ENCODE data around the gene SLITRK4.

Gene SLITRK4

GRCh38 chrX:143634309-143634662, 1.6 kb downstream of the SLITRK4 start:
- Histone ChIP-seq H2AFZ (ENCODE audit: low read length, unreplicated experiment) (no peak overlapping the region), H3K4me1 (ENCODE audit: control insufficient read depth, insufficient read depth, low read length, unreplicated experiment) (no peaks in the 10 kb centered on the region), H3K27me3 (ENCODE audit: insufficient read depth, low read length) (peaks cover 26% of the 10 kb centered on the region), H3K79me2 (ENCODE audit: control insufficient read depth, insufficient read depth, low read length, unreplicated experiment) (no peaks in the 10 kb centered on the region), H3K27ac (ENCODE audit: low read depth, low read length) (no peak overlapping the region), H3K4me3 (ENCODE audit: low read depth, low read length) (0 out of 2 replicates have a peak overlapping the region, but pooled peaks have one; percentile 16), H3K36me3 (ENCODE audit: insufficient read depth, low read length) (no peaks in the 10 kb centered on the region)

- Histone ChIP-seq H3K79me2 (ENCODE audit: control insufficient read depth, insufficient read depth, low read length, unreplicated experiment) (no peaks in the 10 kb centered on the region), H3K27ac (ENCODE audit: low read depth, low read length) (no peak overlapping the region), H2AFZ (ENCODE audit: low read length, unreplicated experiment) (no peak overlapping the region), H3K4me1 (ENCODE audit: control insufficient read depth, insufficient read depth, low read length, unreplicated experiment) (no peaks in the 10 kb centered on the region), H3K27me3 (ENCODE audit: insufficient read depth, low read length) (peaks cover 26% of the 10 kb centered on the region), H3K4me3 (ENCODE audit: low read depth, low read length) (0 out of 2 replicates have a peak overlapping the region, but pooled peaks have one; percentile 16), H3K36me3 (ENCODE audit: insufficient read depth, low read length) (no peaks in the 10 kb centered on the region)
Measured at GRCh38 chrX:143633461-143634308, 2.2 kb downstream of the SLITRK4 start.

- Histone ChIP-seq H3K4me3 (ENCODE audit: low read depth, low read length) (no peak overlapping the region), H3K36me3 (ENCODE audit: insufficient read depth, low read length) (no peaks in the 10 kb centered on the region)
Measured at GRCh38 chrX:143632625-143633410, 3.1 kb downstream of the SLITRK4 start.

GRCh38 chrX:143623657-143624056, 12.2 kb downstream of the SLITRK4 start:
- no peaks in the 10 kb centered on the region for H3K36me3 ChIP-seq (ENCODE audit: insufficient read depth, low read length)
- no peaks in the 10 kb centered on the region for H3K79me2 ChIP-seq (ENCODE audit: control insufficient read depth, insufficient read depth, low read length, unreplicated experiment)
- no peak overlapping the region for H3K27ac ChIP-seq (ENCODE audit: low read depth, low read length)
- no peaks in the 10 kb centered on the region for H3K4me1 ChIP-seq (ENCODE audit: control insufficient read depth, insufficient read depth, low read length, unreplicated experiment)
- no peaks in the 10 kb centered on the region for H3K27me3 ChIP-seq (ENCODE audit: insufficient read depth, low read length)
- H2AFZ ChIP-seq (ENCODE audit: low read length, unreplicated experiment), result no peak overlapping the region
- H3K4me3 ChIP-seq (ENCODE audit: low read depth, low read length), result no peak overlapping the region

More at GRCh38 chrX:143632625-143633410, 3.1 kb downstream of the SLITRK4 start:
- no peak overlapping the region for H2AFZ ChIP-seq (ENCODE audit: low read length, unreplicated experiment)
- H3K27ac ChIP-seq (ENCODE audit: low read depth, low read length), result no peak overlapping the region
- H3K79me2 ChIP-seq (ENCODE audit: control insufficient read depth, insufficient read depth, low read length, unreplicated experiment), result no peaks in the 10 kb centered on the region
- no peaks in the 10 kb centered on the region for H3K4me1 ChIP-seq (ENCODE audit: control insufficient read depth, insufficient read depth, low read length, unreplicated experiment)
- H3K27me3 ChIP-seq (ENCODE audit: insufficient read depth, low read length), result peaks cover 26% of the 10 kb centered on the region

- Histone ChIP-seq H3K79me2 (ENCODE audit: control insufficient read depth, insufficient read depth, low read length, unreplicated experiment) (no peaks in the 10 kb centered on the region), H2AFZ (ENCODE audit: low read length, unreplicated experiment) (no peak overlapping the region), H3K36me3 (ENCODE audit: insufficient read depth, low read length) (no peaks in the 10 kb centered on the region), H3K4me3 (ENCODE audit: low read depth, low read length) (no peak overlapping the region), H3K27me3 (ENCODE audit: insufficient read depth, low read length) (no peaks in the 10 kb centered on the region), H3K4me1 (ENCODE audit: control insufficient read depth, insufficient read depth, low read length, unreplicated experiment) (no peaks in the 10 kb centered on the region), H3K27ac (ENCODE audit: low read depth, low read length) (no peak overlapping the region)
Measured at GRCh38 chrX:143621276-143621675, 14.6 kb downstream of the SLITRK4 start.

GRCh38 chrX:143615851-143616250, 20.1 kb downstream of the SLITRK4 start:
- no peak overlapping the region for H2AFZ ChIP-seq (ENCODE audit: low read length, unreplicated experiment)
- H3K27me3 ChIP-seq (ENCODE audit: insufficient read depth, low read length), result no peaks in the 10 kb centered on the region
- H3K27ac ChIP-seq (ENCODE audit: low read depth, low read length), result no peak overlapping the region
- no peaks in the 10 kb centered on the region for H3K4me1 ChIP-seq (ENCODE audit: control insufficient read depth, insufficient read depth, low read length, unreplicated experiment)
- 0 out of 2 replicates have a peak overlapping the region, but pooled peaks have one; percentile 29 for H3K4me3 ChIP-seq (ENCODE audit: low read depth, low read length)
- H3K79me2 ChIP-seq (ENCODE audit: control insufficient read depth, insufficient read depth, low read length, unreplicated experiment), result no peaks in the 10 kb centered on the region
- no peaks in the 10 kb centered on the region for H3K36me3 ChIP-seq (ENCODE audit: insufficient read depth, low read length)

GRCh38 chrX:143601809-143602208, 34.1 kb downstream of the SLITRK4 start:
- H3K4me3 ChIP-seq (ENCODE audit: low read depth, low read length), result no peak overlapping the region
- H3K79me2 ChIP-seq (ENCODE audit: control insufficient read depth, insufficient read depth, low read length, unreplicated experiment), result no peaks in the 10 kb centered on the region
- H2AFZ ChIP-seq (ENCODE audit: low read length, unreplicated experiment), result no peak overlapping the region
- H3K4me1 ChIP-seq (ENCODE audit: control insufficient read depth, insufficient read depth, low read length, unreplicated experiment), result no peaks in the 10 kb centered on the region
- H3K36me3 ChIP-seq (ENCODE audit: insufficient read depth, low read length), result no peaks in the 10 kb centered on the region
- H3K27me3 ChIP-seq (ENCODE audit: insufficient read depth, low read length), result no peaks in the 10 kb centered on the region
- no peak overlapping the region for H3K27ac ChIP-seq (ENCODE audit: low read depth, low read length)

- no peaks in the 10 kb centered on the region for H3K4me1 ChIP-seq (ENCODE audit: control insufficient read depth, insufficient read depth, low read length, unreplicated experiment)
- no peaks in the 10 kb centered on the region for H3K27me3 ChIP-seq (ENCODE audit: insufficient read depth, low read length)
- H3K79me2 ChIP-seq (ENCODE audit: control insufficient read depth, insufficient read depth, low read length, unreplicated experiment), result no peaks in the 10 kb centered on the region
- H3K4me3 ChIP-seq (ENCODE audit: low read depth, low read length), result no peak overlapping the region
- no peaks in the 10 kb centered on the region for H3K36me3 ChIP-seq (ENCODE audit: insufficient read depth, low read length)
- H3K27ac ChIP-seq (ENCODE audit: low read depth, low read length), result no peak overlapping the region
- H2AFZ ChIP-seq (ENCODE audit: low read length, unreplicated experiment), result no peak overlapping the region
Measured at GRCh38 chrX:143581240-143581639, 54.7 kb downstream of the SLITRK4 start.

- no peak overlapping the region for H3K4me3 ChIP-seq (ENCODE audit: low read depth, low read length)
- H3K4me1 ChIP-seq (ENCODE audit: control insufficient read depth, insufficient read depth, low read length, unreplicated experiment), result no peaks in the 10 kb centered on the region
- no peak overlapping the region for H2AFZ ChIP-seq (ENCODE audit: low read length, unreplicated experiment)
- no peak overlapping the region for H3K27ac ChIP-seq (ENCODE audit: low read depth, low read length)
- no peaks in the 10 kb centered on the region for H3K36me3 ChIP-seq (ENCODE audit: insufficient read depth, low read length)
- no peaks in the 10 kb centered on the region for H3K79me2 ChIP-seq (ENCODE audit: control insufficient read depth, insufficient read depth, low read length, unreplicated experiment)
- H3K27me3 ChIP-seq (ENCODE audit: insufficient read depth, low read length), result no peaks in the 10 kb centered on the region
Measured at GRCh38 chrX:143580266-143580665, 55.6 kb downstream of the SLITRK4 start.
